ENCODE measurements around the gene SEC16B. TPM values are rescaled to one million over a fixed set of nuclear protein-coding genes. Genes with fewer than 3 reads are reported as not detected.

SEC16B gene
- total and polyA plus RNA-seq, 2 of the 13 experiments (the other 11 are each of a cell fraction or from before 2014, with no cell fraction given), result 4.6 to 5.8 TPM

DNA sequence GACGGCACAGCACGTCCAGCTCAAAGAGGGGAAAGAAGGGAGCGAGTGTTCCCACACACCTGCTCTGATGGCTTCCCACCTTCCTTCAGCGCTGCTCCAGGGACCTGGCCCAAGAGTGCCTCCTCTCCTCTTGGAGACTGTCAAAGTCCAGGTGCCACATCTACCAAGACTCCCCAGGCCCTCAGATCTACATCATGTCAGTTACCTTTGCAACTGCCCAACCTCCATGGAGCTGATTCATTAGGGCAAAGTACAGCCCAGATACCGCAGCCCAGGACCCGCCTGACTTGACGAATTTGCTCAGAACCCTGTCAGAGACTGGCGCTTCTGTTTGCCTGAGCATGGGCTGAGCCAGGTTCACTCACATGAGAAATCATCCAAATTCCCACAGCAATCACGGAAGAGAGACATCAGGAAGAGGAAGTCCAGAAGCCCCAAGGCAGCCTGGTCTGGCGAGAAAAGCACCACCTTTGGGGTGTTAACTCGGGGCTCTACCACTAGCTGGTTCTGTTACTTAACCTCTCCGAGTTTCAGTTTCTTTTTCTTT, at the start of gene SEC16B (continued):
- TF ChIP-seq, protein P1, sequence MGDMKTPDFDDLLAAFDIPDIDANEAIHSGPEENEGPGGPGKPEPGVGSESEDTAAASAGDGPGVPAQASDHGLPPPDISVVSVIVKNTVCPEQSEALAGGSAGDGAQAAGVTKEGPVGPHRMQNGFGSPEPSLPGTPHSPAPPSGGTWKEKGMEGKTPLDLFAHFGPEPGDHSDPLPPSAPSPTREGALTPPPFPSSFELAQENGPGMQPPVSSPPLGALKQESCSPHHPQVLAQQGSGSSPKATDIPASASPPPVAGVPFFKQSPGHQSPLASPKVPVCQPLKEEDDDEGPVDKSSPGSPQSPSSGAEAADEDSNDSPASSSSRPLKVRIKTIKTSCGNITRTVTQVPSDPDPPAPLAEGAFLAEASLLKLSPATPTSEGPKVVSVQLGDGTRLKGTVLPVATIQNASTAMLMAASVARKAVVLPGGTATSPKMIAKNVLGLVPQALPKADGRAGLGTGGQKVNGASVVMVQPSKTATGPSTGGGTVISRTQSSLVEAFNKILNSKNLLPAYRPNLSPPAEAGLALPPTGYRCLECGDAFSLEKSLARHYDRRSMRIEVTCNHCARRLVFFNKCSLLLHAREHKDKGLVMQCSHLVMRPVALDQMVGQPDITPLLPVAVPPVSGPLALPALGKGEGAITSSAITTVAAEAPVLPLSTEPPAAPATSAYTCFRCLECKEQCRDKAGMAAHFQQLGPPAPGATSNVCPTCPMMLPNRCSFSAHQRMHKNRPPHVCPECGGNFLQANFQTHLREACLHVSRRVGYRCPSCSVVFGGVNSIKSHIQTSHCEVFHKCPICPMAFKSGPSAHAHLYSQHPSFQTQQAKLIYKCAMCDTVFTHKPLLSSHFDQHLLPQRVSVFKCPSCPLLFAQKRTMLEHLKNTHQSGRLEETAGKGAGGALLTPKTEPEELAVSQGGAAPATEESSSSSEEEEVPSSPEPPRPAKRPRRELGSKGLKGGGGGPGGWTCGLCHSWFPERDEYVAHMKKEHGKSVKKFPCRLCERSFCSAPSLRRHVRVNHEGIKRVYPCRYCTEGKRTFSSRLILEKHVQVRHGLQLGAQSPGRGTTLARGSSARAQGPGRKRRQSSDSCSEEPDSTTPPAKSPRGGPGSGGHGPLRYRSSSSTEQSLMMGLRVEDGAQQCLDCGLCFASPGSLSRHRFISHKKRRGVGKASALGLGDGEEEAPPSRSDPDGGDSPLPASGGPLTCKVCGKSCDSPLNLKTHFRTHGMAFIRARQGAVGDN (CRISPR knock-in tag; IDR thresholded peaks at IDR 0.05), result peak; percentile 72
- TF ChIP-seq RXRA (CRISPR knock-in tag; IDR thresholded peaks at IDR 0.05) (peak; percentile 48; the same call in 1 of the 2 replicates), ZNF274 (CRISPR knock-in tag; IDR thresholded peaks at IDR 0.05) (0 out of 2 replicates have a peak, but pooled peaks have one; percentile 17), ZNF792 (CRISPR knock-in tag; IDR thresholded peaks at IDR 0.05) (0 out of 2 replicates have a peak, but pooled peaks have one; percentile 14), NFATC3 (CRISPR knock-in tag; IDR thresholded peaks at IDR 0.05) (0 out of 2 replicates have a peak, but pooled peaks have one; percentile 76), HNF4G (IDR thresholded peaks at IDR 0.05; ENCODE audit: borderline replicate concordance, low read depth, low read length) (peak; percentile 88), HNF4G (CRISPR knock-in tag; IDR thresholded peaks at IDR 0.05; ENCODE audit: borderline replicate concordance, low read depth) (peak; percentile 54; the same call in 1 of the 2 replicates), ZNF225 (CRISPR knock-in tag; IDR thresholded peaks at IDR 0.05) (no peak), ARNT2 (CRISPR knock-in tag; IDR thresholded peaks at IDR 0.05; ENCODE audit: low read depth) (0 out of 2 replicates have a peak, but pooled peaks have one; percentile 32), ZNF780A (CRISPR knock-in tag; IDR thresholded peaks at IDR 0.05) (peak; percentile 45; the same call in 1 of the 2 replicates), HDAC2 (CRISPR knock-in tag; IDR thresholded peaks at IDR 0.05) (peak; percentile 41; the same call in 1 of the 2 replicates), ZNF629 (CRISPR knock-in tag; conservative IDR thresholded peaks at IDR 0.05) (peak; percentile 40; the same call in 1 of the 2 replicates), MAFK (conservative IDR thresholded peaks at IDR 0.05 in 1 of 2, IDR thresholded peaks at IDR 0.05 in 1 of 2; ENCODE audit: low read length in 2 of 2) (peak in 1 of 2 experiments; percentile 51; a peak in 2 of 4 replicates), KMT2B (CRISPR knock-in tag; IDR thresholded peaks at IDR 0.05) (peak; percentile 81)
- TF ChIP-seq, protein P2, sequence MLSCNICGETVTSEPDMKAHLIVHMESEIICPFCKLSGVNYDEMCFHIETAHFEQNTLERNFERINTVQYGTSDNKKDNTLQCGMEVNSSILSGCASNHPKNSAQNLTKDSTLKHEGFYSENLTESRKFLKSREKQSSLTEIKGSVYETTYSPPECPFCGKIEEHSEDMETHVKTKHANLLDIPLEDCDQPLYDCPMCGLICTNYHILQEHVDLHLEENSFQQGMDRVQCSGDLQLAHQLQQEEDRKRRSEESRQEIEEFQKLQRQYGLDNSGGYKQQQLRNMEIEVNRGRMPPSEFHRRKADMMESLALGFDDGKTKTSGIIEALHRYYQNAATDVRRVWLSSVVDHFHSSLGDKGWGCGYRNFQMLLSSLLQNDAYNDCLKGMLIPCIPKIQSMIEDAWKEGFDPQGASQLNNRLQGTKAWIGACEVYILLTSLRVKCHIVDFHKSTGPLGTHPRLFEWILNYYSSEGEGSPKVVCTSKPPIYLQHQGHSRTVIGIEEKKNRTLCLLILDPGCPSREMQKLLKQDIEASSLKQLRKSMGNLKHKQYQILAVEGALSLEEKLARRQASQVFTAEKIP (CRISPR knock-in tag; IDR thresholded peaks at IDR 0.05; ENCODE audit: borderline replicate concordance), result no peak
- TF ChIP-seq, protein P3, sequence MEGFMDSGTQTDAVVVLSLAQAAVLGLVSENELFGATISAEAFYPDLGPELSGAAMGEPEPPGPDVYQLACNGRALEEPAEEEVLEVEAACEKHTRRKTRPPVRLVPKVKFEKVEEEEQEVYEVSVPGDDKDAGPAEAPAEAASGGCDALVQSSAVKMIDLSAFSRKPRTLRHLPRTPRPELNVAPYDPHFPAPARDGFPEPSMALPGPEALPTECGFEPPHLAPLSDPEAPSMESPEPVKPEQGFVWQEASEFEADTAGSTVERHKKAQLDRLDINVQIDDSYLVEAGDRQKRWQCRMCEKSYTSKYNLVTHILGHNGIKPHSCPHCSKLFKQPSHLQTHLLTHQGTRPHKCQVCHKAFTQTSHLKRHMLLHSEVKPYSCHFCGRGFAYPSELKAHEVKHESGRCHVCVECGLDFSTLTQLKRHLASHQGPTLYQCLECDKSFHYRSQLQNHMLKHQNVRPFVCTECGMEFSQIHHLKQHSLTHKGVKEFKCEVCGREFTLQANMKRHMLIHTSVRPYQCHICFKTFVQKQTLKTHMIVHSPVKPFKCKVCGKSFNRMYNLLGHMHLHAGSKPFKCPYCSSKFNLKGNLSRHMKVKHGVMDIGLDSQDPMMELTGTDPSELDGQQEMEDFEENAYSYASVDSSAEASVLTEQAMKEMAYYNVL (CRISPR knock-in tag; IDR thresholded peaks at IDR 0.05; ENCODE audit: borderline replicate concordance), result peak; percentile 45; the same call in 1 of the 2 replicates
- TF ChIP-seq, protein P4, sequence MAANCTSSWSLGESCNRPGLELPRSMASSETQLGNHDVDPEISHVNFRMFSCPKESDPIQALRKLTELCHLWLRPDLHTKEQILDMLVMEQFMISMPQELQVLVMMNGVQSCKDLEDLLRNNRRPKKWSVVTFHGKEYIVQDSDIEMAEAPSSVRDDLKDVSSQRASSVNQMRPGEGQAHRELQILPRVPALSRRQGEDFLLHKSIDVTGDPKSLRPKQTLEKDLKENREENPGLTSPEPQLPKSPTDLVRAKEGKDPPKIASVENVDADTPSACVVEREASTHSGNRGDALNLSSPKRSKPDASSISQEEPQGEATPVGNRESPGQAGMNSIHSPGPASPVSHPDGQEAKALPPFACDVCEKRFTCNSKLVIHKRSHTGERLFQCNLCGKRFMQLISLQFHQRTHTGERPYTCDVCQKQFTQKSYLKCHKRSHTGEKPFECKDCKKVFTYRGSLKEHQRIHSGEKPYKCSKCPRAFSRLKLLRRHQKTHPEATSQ (CRISPR knock-in tag; IDR thresholded peaks at IDR 0.05; ENCODE audit: borderline replicate concordance), result peak; percentile 62; the same call in 1 of the 2 replicates
- TF ChIP-seq, protein P5, sequence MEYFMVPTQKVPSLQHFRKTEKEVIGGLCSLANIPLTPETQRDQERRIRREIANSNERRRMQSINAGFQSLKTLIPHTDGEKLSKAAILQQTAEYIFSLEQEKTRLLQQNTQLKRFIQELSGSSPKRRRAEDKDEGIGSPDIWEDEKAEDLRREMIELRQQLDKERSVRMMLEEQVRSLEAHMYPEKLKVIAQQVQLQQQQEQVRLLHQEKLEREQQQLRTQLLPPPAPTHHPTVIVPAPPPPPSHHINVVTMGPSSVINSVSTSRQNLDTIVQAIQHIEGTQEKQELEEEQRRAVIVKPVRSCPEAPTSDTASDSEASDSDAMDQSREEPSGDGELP (IDR thresholded peaks at IDR 0.05; ENCODE audit: borderline replicate concordance, low read depth), result no peak

All from HepG2 (cell line).